Body of pancreas (tissue), 4 donors: ENCODE measurements around the gene MAP4K5.

ENCODE experiments used
- CTCF ChIP-seq, 7 experiments: fragments of 450-650 bp in 4 of 7; fragments of 200-600 bp in 3 of 7; sonication (generic) in 3 of 7; IDR thresholded peaks; one replicate each; pipeline ENCODE4 v1.5.1; 2016 to 2019; ENCODE audit warnings: antibody characterized with exemption in 7 of 7
- POLR2A ChIP-seq, 3 donors: fragments of 450-650 bp; IDR thresholded peaks; one replicate each; pipeline ENCODE4 v1.6.1; 2016; ENCODE audit warnings: antibody characterized with exemption in 3 of 3, mild to moderate bottlenecking in 2 of 3

- TF ChIP-seq CTCF (IDR thresholded peaks at IDR 0.05) (no peak), POLR2A (IDR thresholded peaks at IDR 0.05) (no peak)
Observed at GRCh38 chr14:50452296-50452695, 80.1 kb downstream of the MAP4K5 start.
